ENCODE results near the gene MACF1. TPM values are rescaled to one million over a fixed set of nuclear protein-coding genes. Genes with fewer than 3 reads are reported as not detected.
"Not testable (repeated sequence)": the region's sequence is repeated elsewhere in the genome, so short reads cannot be mapped to it uniquely, and the experiment has no call there.

MACF1 gene
- total RNA-seq, 4 donors from 2014 or later = 386 to 627 (median 576) TPM

- DNase-seq (ENCODE audit: extremely low spot score) = no peak
- H3K27me3 ChIP-seq = peaks cover 0 to 36% (median under 1%) of the 10 kb centered on the region in 4 donors
- no peaks in the 10 kb centered on the region for H3K9me3 ChIP-seq
- TF ChIP-seq POLR2A (IDR thresholded peaks at IDR 0.05; ENCODE audit: low read depth) = no peak
- intact Hi-C loops (cut with DNase I) = no loop called here
- WGBS = 100% methylated on average over 1 of the region's 5 CpGs
- no peaks in the 10 kb centered on the region for H3K36me3 ChIP-seq
- H3K27ac ChIP-seq (replicated peaks in 1 of 4) = peak overlapping the region in 3 of 4 donors; percentile 23 to 39 (median 31)
- peaks cover 7 to 27% (median 8%) of the 10 kb centered on the region in 4 donors for H3K4me1 ChIP-seq
- H3K4me3 ChIP-seq = no peak overlapping the region
Observed at GRCh38 chr1:39497585-39497984, 293.1 kb downstream of the MACF1 start.

- DNase-seq (ENCODE audit: extremely low spot score); H3K36me3 ChIP-seq; intact Hi-C loops (cut with DNase I); H3K4me3 ChIP-seq; H3K9me3 ChIP-seq: not testable (repeated sequence)
- WGBS = 65% methylated on average over 7 of the region's 9 CpGs
- H3K4me1 ChIP-seq = peaks cover 7 to 27% (median 8%) of the 10 kb centered on the region in 4 donors
- H3K27me3 ChIP-seq = peaks cover 0 to 29% (median 0%) of the 10 kb centered on the region in 4 donors
- H3K27ac ChIP-seq (replicated peaks in 1 of 4) = peak overlapping the region in 3 of 4 donors; percentile 23 to 39 (median 31)
Observed at GRCh38 chr1:39498096-39498710, 293.7 kb downstream of the MACF1 start.

GRCh38 chr1:39498821-39499220 lies 294.3 kb downstream of the MACF1 start:
- DNase-seq (ENCODE audit: extremely low spot score); H3K36me3 ChIP-seq; intact Hi-C loops (cut with DNase I); H3K4me3 ChIP-seq; H3K9me3 ChIP-seq: not testable (repeated sequence)
- Histone ChIP-seq H3K27me3 (peaks cover 0 to 23% (median 0%) of the 10 kb centered on the region in 4 donors), H3K27ac (replicated peaks in 1 of 4) (peak overlapping the region; percentile 14 to 67 (median 46)), H3K4me1 (peaks cover 7 to 27% (median 8%) of the 10 kb centered on the region in 4 donors)
- WGBS = no CpG with 5 or more reads among the region's 15 CpGs

GRCh38 chr1:39499668-39500067 lies 295.2 kb downstream of the MACF1 start:
- peak overlapping the region; percentile 14 to 67 (median 46) for H3K27ac ChIP-seq (replicated peaks in 1 of 4)
- intact Hi-C loops (cut with DNase I) = no loop called here

GRCh38 chr1:39500862-39501389 lies 296.4 kb downstream of the MACF1 start:
- 97% methylated on average over 4 of the region's 4 CpGs for WGBS
- intact Hi-C loops (cut with DNase I) = no loop called here
- DNase-seq (ENCODE audit: extremely low spot score) = no peak
- peaks cover 7 to 27% (median 8%) of the 10 kb centered on the region in 4 donors for H3K4me1 ChIP-seq
- H3K9me3 ChIP-seq = no peaks in the 10 kb centered on the region
- H3K4me3 ChIP-seq = no peak overlapping the region
- H3K36me3 ChIP-seq = no peaks in the 10 kb centered on the region
- TF ChIP-seq POLR2A (IDR thresholded peaks at IDR 0.05; ENCODE audit: low read depth) = no peak
- no peak overlapping the region for H3K27ac ChIP-seq (replicated peaks in 1 of 4)
- peaks cover 0 to 10% (median 0%) of the 10 kb centered on the region in 4 donors for H3K27me3 ChIP-seq

More at GRCh38 chr1:39499668-39500067, 295.2 kb downstream of the MACF1 start:
- WGBS = 41% methylated on average over 5 of the region's 5 CpGs
- H3K9me3 ChIP-seq = no peaks in the 10 kb centered on the region
- H3K4me3 ChIP-seq = no peak overlapping the region
- H3K27me3 ChIP-seq = peaks cover 0 to 15% (median 0%) of the 10 kb centered on the region in 4 donors
- TF ChIP-seq POLR2AphosphoS5 (IDR thresholded peaks at IDR 0.05) (peak; percentile 26 to 27), CTCF (IDR thresholded peaks at IDR 0.05) (no peak), POLR2A (IDR thresholded peaks at IDR 0.05; ENCODE audit: low read depth) (no peak)
- peaks cover 7 to 27% (median 8%) of the 10 kb centered on the region in 4 donors for H3K4me1 ChIP-seq
- H3K36me3 ChIP-seq = no peaks in the 10 kb centered on the region
- DNase-seq (ENCODE audit: extremely low spot score) = no peak

GRCh38 chr1:39501666-39502065 lies 297.2 kb downstream of the MACF1 start:
- no peak for DNase-seq (ENCODE audit: extremely low spot score)
- H3K27ac ChIP-seq (replicated peaks in 1 of 4) = no peak overlapping the region

GRCh38 chr1:39504436-39504835 lies 299.9 kb downstream of the MACF1 start:
- H3K27me3 ChIP-seq; DNase-seq (ENCODE audit: extremely low spot score); H3K36me3 ChIP-seq; H3K27ac ChIP-seq (replicated peaks in 1 of 4); H3K9me3 ChIP-seq; intact Hi-C loops (cut with DNase I); H3K4me3 ChIP-seq: not testable (repeated sequence)
- 82% methylated on average over 9 of the region's 9 CpGs for WGBS
- H3K4me1 ChIP-seq = peaks cover 5 to 18% (median 13%) of the 10 kb centered on the region in 4 donors

More at GRCh38 chr1:39501666-39502065, 297.2 kb downstream of the MACF1 start:
- no peak overlapping the region for H3K4me3 ChIP-seq
- H3K27me3 ChIP-seq = peaks cover 0 to 10% (median 0%) of the 10 kb centered on the region in 4 donors
- H3K36me3 ChIP-seq = no peaks in the 10 kb centered on the region
- H3K9me3 ChIP-seq = no peaks in the 10 kb centered on the region
- TF ChIP-seq POLR2A (IDR thresholded peaks at IDR 0.05; ENCODE audit: low read depth) = no peak
- no peak for TF ChIP-seq CTCF (IDR thresholded peaks at IDR 0.05)
- TF ChIP-seq EP300 (IDR thresholded peaks at IDR 0.05) = no peak
- TF ChIP-seq POLR2AphosphoS5 (IDR thresholded peaks at IDR 0.05) = no peak
- peaks cover 7 to 27% (median 8%) of the 10 kb centered on the region in 4 donors for H3K4me1 ChIP-seq
- intact Hi-C loops (cut with DNase I) = no loop called here
- WGBS = 76% methylated on average over 5 of the region's 5 CpGs

Measured in esophagus muscularis mucosa (tissue), 4 donors.